Heart left ventricle (tissue), 13 donors: ENCODE results near the gene E2F7.

Experiments used
- POLR2A ChIP-seq, 2 donors: fragments of 450-650 bp; IDR thresholded peaks; one replicate each; pipeline ENCODE4 v1.6.1; 2017; ENCODE audit warnings: antibody characterized with exemption in 2 of 2, mild to moderate bottlenecking in 2 of 2, moderate library complexity in 2 of 2
- TF ChIP-seq, protein P1 (sequence below), 12 donors: fragments of 200-600 bp; sonication (generic) in 4 of 12; IDR thresholded peaks; one replicate each; pipeline versions ENCODE4 v1.5.0 to v1.8.0; 2018 to 2022; ENCODE audit warnings: antibody characterized with exemption in 12 of 12, mild to moderate bottlenecking in 5 of 12
- donor health status: ischemic (EF 13 %, LVEDD 7.1; RV severe dilation, severe dysfunction).
- donor health status: DM: no; HTN: yes; CAD: no.
- donor health status: DM: no; HTN: no; CAD: no.
- donor health status: ischemic (EF 25% LVEDD 6.9; RV normal size, moderate dysfunction).
- donor health status: ischemic (EF 25% LVEDD 5.7; RV mildly dilated, moderate dysfunction).
- donor health status: ischemic (EF 35%, LVEDD 5.7; RV mildly dilated, moderate dysfunction).
- donor health status: nonischemic (EF 11% LVEDD 7.7; RV severe dilation, severe dysfunction).
- donor health status: DM: yes; HTN: yes; CAD: no.
- donor health status: PGD.
- donor health status: ischemic (EF 29% LVEDD 5.4; RV normal size, mild dysfunction).
- donor health status: nonischemic (EF 23%, LVEDD 6.1; RV moderate dilation, normal function).

DNA sequence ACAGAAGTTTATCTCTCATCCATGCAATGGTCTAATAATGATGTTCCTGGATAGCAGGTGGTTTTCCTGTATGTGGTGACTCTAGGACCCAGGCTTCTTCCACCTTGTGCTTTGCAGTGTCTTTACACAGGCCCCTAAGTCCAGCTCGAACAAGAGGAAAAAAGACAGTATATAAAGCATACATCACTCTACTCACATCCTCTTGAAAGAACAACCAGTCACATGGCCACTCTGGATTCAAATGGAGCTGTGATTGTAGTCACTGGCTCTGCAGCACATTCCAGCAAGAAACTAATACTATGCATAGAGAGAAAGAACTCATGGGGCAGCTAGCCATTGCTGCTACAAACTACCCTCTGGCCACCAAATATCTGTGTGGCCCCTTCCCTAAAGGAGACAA is 11.5 kb upstream of the E2F7 start:
- no peak for TF ChIP-seq POLR2A (IDR thresholded peaks at IDR 0.05)
- TF ChIP-seq, protein P1, sequence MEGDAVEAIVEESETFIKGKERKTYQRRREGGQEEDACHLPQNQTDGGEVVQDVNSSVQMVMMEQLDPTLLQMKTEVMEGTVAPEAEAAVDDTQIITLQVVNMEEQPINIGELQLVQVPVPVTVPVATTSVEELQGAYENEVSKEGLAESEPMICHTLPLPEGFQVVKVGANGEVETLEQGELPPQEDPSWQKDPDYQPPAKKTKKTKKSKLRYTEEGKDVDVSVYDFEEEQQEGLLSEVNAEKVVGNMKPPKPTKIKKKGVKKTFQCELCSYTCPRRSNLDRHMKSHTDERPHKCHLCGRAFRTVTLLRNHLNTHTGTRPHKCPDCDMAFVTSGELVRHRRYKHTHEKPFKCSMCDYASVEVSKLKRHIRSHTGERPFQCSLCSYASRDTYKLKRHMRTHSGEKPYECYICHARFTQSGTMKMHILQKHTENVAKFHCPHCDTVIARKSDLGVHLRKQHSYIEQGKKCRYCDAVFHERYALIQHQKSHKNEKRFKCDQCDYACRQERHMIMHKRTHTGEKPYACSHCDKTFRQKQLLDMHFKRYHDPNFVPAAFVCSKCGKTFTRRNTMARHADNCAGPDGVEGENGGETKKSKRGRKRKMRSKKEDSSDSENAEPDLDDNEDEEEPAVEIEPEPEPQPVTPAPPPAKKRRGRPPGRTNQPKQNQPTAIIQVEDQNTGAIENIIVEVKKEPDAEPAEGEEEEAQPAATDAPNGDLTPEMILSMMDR (IDR thresholded peaks at IDR 0.05) = no peak
